ENCODE results near the gene FBXO21.

The FBXO21 gene

GRCh38 chr12:117162633-117163032, 27.6 kb downstream of the FBXO21 start:
- CTCF ChIA-PET, result interaction anchor here (1.0 kb wide), 1 partner anchor 13 kb away, joined by 3 read pairs; no protein-coding TSS in a partner anchor
- POLR2A ChIA-PET, result no interaction called here
- no peak overlapping the region for H3K4me3 ChIP-seq (ENCODE audit: low read depth, low read length)
- DNase-seq (ENCODE audit: low read depth, low spot score), result no peak
- TF ChIP-seq, protein P1, sequence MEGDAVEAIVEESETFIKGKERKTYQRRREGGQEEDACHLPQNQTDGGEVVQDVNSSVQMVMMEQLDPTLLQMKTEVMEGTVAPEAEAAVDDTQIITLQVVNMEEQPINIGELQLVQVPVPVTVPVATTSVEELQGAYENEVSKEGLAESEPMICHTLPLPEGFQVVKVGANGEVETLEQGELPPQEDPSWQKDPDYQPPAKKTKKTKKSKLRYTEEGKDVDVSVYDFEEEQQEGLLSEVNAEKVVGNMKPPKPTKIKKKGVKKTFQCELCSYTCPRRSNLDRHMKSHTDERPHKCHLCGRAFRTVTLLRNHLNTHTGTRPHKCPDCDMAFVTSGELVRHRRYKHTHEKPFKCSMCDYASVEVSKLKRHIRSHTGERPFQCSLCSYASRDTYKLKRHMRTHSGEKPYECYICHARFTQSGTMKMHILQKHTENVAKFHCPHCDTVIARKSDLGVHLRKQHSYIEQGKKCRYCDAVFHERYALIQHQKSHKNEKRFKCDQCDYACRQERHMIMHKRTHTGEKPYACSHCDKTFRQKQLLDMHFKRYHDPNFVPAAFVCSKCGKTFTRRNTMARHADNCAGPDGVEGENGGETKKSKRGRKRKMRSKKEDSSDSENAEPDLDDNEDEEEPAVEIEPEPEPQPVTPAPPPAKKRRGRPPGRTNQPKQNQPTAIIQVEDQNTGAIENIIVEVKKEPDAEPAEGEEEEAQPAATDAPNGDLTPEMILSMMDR (IDR thresholded peaks at IDR 0.05; ENCODE audit: insufficient read depth, low read length, missing control alignments), result no peak

DNA sequence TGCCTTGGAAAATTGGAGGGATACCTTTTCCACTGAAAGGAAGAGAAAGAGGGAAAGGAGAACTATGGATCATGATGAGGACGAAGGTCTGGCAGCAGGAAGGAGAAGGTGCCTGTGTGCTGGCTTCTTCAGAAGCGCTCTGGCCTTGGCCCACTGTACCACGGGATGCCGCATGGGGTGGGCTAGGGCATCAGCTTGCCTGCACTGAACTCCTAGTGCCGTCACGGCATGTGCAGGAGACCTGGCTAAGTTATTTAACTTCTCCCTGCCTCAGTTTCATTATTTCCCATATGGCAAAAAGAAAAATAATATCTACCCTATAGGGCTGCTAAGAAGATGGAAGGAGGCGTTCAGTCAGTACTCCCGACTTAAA, 28.1 kb downstream of the FBXO21 start:
- TF ChIP-seq, protein P1 (IDR thresholded peaks at IDR 0.05; ENCODE audit: insufficient read depth, low read length, missing control alignments), result no peak
- no peak overlapping the region for H3K4me3 ChIP-seq (ENCODE audit: low read depth, low read length)
- DNase-seq (ENCODE audit: low read depth, low spot score), result no peak
- CTCF ChIA-PET, result interaction anchor here (1.0 kb wide), 1 partner anchor 12 kb away, joined by 3 read pairs; no protein-coding TSS in a partner anchor
- POLR2A ChIA-PET, result no interaction called here

- no peak for DNase-seq (ENCODE audit: low read depth, low spot score)
- ChIA-PET CTCF (interaction anchor here (1.0 to 1.7 kb wide), 2 partner anchors 11 to 12 kb away, joined by 3 to 5 read pairs; no protein-coding TSS in a partner anchor), POLR2A (no interaction called here)
- TF ChIP-seq, protein P1 (IDR thresholded peaks at IDR 0.05; ENCODE audit: insufficient read depth, low read length, missing control alignments), result no peak
- no peak overlapping the region for H3K4me3 ChIP-seq (ENCODE audit: low read depth, low read length)
Measured at GRCh38 chr12:117161460-117162166, 28.7 kb downstream of the FBXO21 start.

GRCh38 chr12:117159674-117160073, 30.6 kb downstream of the FBXO21 start:
- no peak for DNase-seq (ENCODE audit: low read depth, low spot score)
- TF ChIP-seq, protein P1 (IDR thresholded peaks at IDR 0.05; ENCODE audit: insufficient read depth, low read length, missing control alignments), result no peak
- ChIA-PET CTCF (interaction anchor here (1.1 to 1.7 kb wide), 2 partner anchors 8 to 10 kb away, joined by 3 to 5 read pairs; no protein-coding TSS in a partner anchor), POLR2A (no interaction called here)
- no peak overlapping the region for H3K4me3 ChIP-seq (ENCODE audit: low read depth, low read length)

DNA sequence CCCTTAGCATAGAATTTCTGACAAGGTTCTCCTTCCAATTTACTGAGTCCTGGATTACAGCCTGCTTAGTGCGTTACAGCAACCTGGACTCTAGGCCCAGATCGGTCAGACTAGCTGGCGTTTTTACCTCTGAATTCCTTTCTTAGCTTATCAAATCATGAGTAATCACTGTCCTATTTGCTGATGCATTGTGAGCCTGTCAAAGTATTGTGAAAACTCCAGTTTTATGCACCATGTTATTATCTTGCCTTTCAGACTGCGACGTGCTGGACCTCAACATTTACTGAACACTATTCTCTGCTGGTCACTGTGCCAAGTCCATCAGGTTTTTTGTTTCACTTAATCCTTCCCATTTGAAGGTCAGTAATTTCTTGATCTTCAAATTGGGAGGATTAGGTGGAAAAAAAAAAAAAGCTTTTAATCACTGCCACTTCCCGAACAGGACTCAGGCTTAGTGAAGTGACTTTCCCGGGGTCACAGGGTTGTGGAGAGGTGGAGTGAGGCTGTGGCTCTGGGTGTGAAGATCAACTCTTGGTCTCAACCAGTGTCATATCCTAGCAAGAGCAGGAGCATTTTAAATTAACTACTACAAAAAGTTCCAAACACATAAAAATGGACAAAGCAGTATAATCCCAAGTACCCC, 31.2 kb downstream of the FBXO21 start:
- POLR2A ChIA-PET, result no interaction called here
- no peak overlapping the region for H3K4me3 ChIP-seq (ENCODE audit: low read depth, low read length)
- TF ChIP-seq, protein P1 (IDR thresholded peaks at IDR 0.05; ENCODE audit: insufficient read depth, low read length, missing control alignments), result no peak
- no peak for DNase-seq (ENCODE audit: low read depth, low spot score)
- CTCF ChIA-PET, result interaction anchor here (0.9 kb wide), 1 partner anchor 118 kb away, joined by 3 read pairs; no protein-coding TSS in a partner anchor

- POLR2A ChIA-PET, result no interaction called here
Measured at GRCh38 chr12:117158096-117158495, 32.2 kb downstream of the FBXO21 start.

More at GRCh38 chr12:117158096-117158495, 32.2 kb downstream of the FBXO21 start:
- TF ChIP-seq, protein P1 (IDR thresholded peaks at IDR 0.05; ENCODE audit: insufficient read depth, low read length, missing control alignments), result no peak
- DNase-seq (ENCODE audit: low read depth, low spot score), result no peak
- CTCF ChIA-PET, result interaction anchor here (0.9 kb wide), 2 partner anchors 117 to 132 kb away, joined by 3 read pairs; no protein-coding TSS in a partner anchor
- H3K4me3 ChIP-seq (ENCODE audit: low read depth, low read length), result no peak overlapping the region

Measured in AG04449 (cell line).